GM19193 (cell line): ENCODE data around the gene LAMB4.

Source experiments
- POLR2A ChIP-seq: IDR thresholded peaks from 4 replicates; pipeline ENCODE4 v1.6.1; 2011; ENCODE audit not compliant: insufficient read depth, insufficient read length; ENCODE audit errors: extremely low read depth

LAMB4 gene

GRCh38 chr7:107994421-107995030 is 135.6 kb downstream of the LAMB4 start:
- no peak for TF ChIP-seq POLR2A

- TF ChIP-seq POLR2A: no peak
Measured at GRCh38 chr7:107993891-107994291, 136.3 kb downstream of the LAMB4 start.

- TF ChIP-seq POLR2A: no peak
Measured at GRCh38 chr7:107989618-107990373, 140.4 kb downstream of the LAMB4 start.

GRCh38 chr7:107982918-107983389 is 147.2 kb downstream of the LAMB4 start:
- no peak for TF ChIP-seq POLR2A

GRCh38 chr7:107982042-107982840 is 147.9 kb downstream of the LAMB4 start:
- TF ChIP-seq POLR2A: no peak

GRCh38 chr7:107981466-107981865 is 148.7 kb downstream of the LAMB4 start:
- TF ChIP-seq POLR2A: no peak

GRCh38 chr7:107980671-107981190 is 149.4 kb downstream of the LAMB4 start:
- no peak for TF ChIP-seq POLR2A

- no peak for TF ChIP-seq POLR2A
Measured at GRCh38 chr7:107980171-107980570, 150.0 kb downstream of the LAMB4 start.

GRCh38 chr7:107978815-107979408 is 151.2 kb downstream of the LAMB4 start:
- no peak for TF ChIP-seq POLR2A

- TF ChIP-seq POLR2A: no peak
Measured at GRCh38 chr7:107977048-107977447, 153.1 kb downstream of the LAMB4 start.

- no peak for TF ChIP-seq POLR2A
Measured at GRCh38 chr7:107976620-107977019, 153.5 kb downstream of the LAMB4 start.

GRCh38 chr7:107975394-107976013 is 154.7 kb downstream of the LAMB4 start:
- TF ChIP-seq POLR2A: no peak

GRCh38 chr7:107973861-107974260 is 156.3 kb downstream of the LAMB4 start:
- TF ChIP-seq POLR2A: no peak
